B cell (primary cell): Measurements from ENCODE around the gene PCDH9. TPM values are rescaled to one million over a fixed set of nuclear protein-coding genes. Genes with fewer than 3 reads are reported as not detected.

ENCODE experiments used
- ATAC-seq: fragments of 200-7000 bp; cut with Tn5 transposase; one replicate; pipeline ENCODE4 v1.10.0; 2021; ENCODE audit warnings: low read depth, mild to moderate bottlenecking, moderate number of reproducible peaks, moderate library complexity
- CTCF ChIA-PET: fragments of 350-600 bp; sonication (Branson Sonifier 250); formaldehyde crosslinking; loops from one replicate; lab custom pipeline; 2021; ENCODE audit warnings: antibody characterized with exemption, inconsistent platforms; lab: Charles Lee
- POLR2A ChIA-PET: fragments of 350-600 bp; sonication (Branson Sonifier 250); formaldehyde crosslinking; loops from one replicate; lab custom pipeline; 2021; ENCODE audit warnings: antibody characterized with exemption; lab: Charles Lee
- DNase-seq: peaks from one replicate; pipeline ENCODE4 v3.0.0; 2013
- H2AFZ ChIP-seq: 2 replicates; pipeline ENCODE4 v1.6.1; 2012; ENCODE audit warnings: mild to moderate bottlenecking, low read depth, low read length; ENCODE audit not compliant: insufficient read depth, poor library complexity, severe bottlenecking
- H3K27ac ChIP-seq, 2 donors: 1 replicate in 1 of 2; 2 replicates in 1 of 2; pipeline ENCODE4 v1.5.1; 2012 to 2013; ENCODE audit warnings: low read length in 2 of 2, mild to moderate bottlenecking in 2 of 2, moderate library complexity in 1 of 2
- H3K27me3 ChIP-seq, 4 experiments: fragments of 200-600 bp in 1 of 4; sonication (generic) in 1 of 4; replicated peaks in 1 of 4; 1 replicate in 2 of 4; 2 replicates in 2 of 4; pipeline versions ENCODE4 v1.6.1 to v1.7.0; 2013 to 2016; ENCODE audit warnings: low read length in 3 of 4, mild to moderate bottlenecking in 2 of 4, mixed read lengths in 1 of 4, moderate library complexity in 1 of 4; ENCODE audit not compliant: insufficient read depth in 4 of 4, control insufficient read depth in 3 of 4; ENCODE audit errors: control extremely low read depth in 1 of 4
- H3K36me3 ChIP-seq, 2 experiments: replicated peaks in 1 of 2; 1 replicate in 1 of 2; 2 replicates in 1 of 2; pipeline versions ENCODE4 v1.6.1 to v1.7.1; 2013; ENCODE audit warnings: low read length in 1 of 2; ENCODE audit not compliant: insufficient read depth in 2 of 2, control insufficient read depth in 1 of 2; ENCODE audit errors: control extremely low read depth in 1 of 2, extremely low read depth in 1 of 2
- H3K4me1 ChIP-seq, 2 donors: fragments of 200-600 bp in 1 of 2; sonication (generic) in 1 of 2; 1 replicate in 1 of 2; 2 replicates in 1 of 2; pipeline versions ENCODE4 v1.5.1 to v1.6.1; 2013 to 2017; ENCODE audit warnings: low read length in 2 of 2; ENCODE audit not compliant: control insufficient read depth in 2 of 2, insufficient read depth in 2 of 2
- H3K4me2 ChIP-seq: replicated peaks from 2 replicates; pipeline ENCODE3; 2012; ENCODE audit warnings: mild to moderate bottlenecking, low read depth, low read length; ENCODE audit not compliant: poor library complexity, severe bottlenecking
- H3K4me3 ChIP-seq, 5 experiments: fragments of 200-600 bp in 1 of 5; sonication (generic) in 1 of 5; 1 replicate in 3 of 5; 2 replicates in 2 of 5; pipeline versions ENCODE4 v1.5.1 to v1.7.0; 2011 to 2016; ENCODE audit warnings: low read length in 4 of 5, mild to moderate bottlenecking in 4 of 5, low read depth in 2 of 5, control low read depth in 1 of 5, moderate library complexity in 1 of 5; ENCODE audit not compliant: insufficient read depth in 1 of 5; ENCODE audit errors: control extremely low read depth in 1 of 5, extremely low read depth in 1 of 5
- H3K79me2 ChIP-seq: fragments of 200-600 bp; sonication (generic); one replicate; pipeline ENCODE4 v1.6.0; 2016; ENCODE audit warnings: low read length; ENCODE audit not compliant: control insufficient read depth, insufficient read depth
- H3K9ac ChIP-seq: fragments of 200-600 bp; sonication (generic); 2 replicates; pipeline ENCODE4 v1.6.1; 2017; ENCODE audit warnings: mild to moderate bottlenecking, low read length, moderate library complexity
- H3K9me3 ChIP-seq, 3 donors: one replicate each; pipeline versions ENCODE4 v1.6.1 to v1.7.1; 2013; ENCODE audit warnings: low read length in 2 of 3; ENCODE audit not compliant: control insufficient read depth in 2 of 3, insufficient read depth in 1 of 3; ENCODE audit errors: control extremely low read depth in 1 of 3
- H4K20me1 ChIP-seq: 2 replicates; pipeline ENCODE4 v1.6.0; 2012; ENCODE audit warnings: mild to moderate bottlenecking, low read length; ENCODE audit not compliant: insufficient read depth, control insufficient read depth, poor library complexity, severe bottlenecking
- H3K27ac Mint-ChIP-seq: one replicate; pipeline ENCODE4 v1.8.0; 2021; ENCODE audit warnings: mixed read lengths
- H3K27me3 Mint-ChIP-seq: one replicate; pipeline ENCODE4 v1.8.0; 2021; ENCODE audit warnings: mixed read lengths
- H3K4me1 Mint-ChIP-seq: one replicate; pipeline ENCODE4 v1.8.0; 2021; ENCODE audit warnings: mixed read lengths
- H3K4me3 Mint-ChIP-seq: one replicate; pipeline ENCODE4 v1.8.0; 2021; ENCODE audit warnings: mixed read lengths
- H3K9me3 Mint-ChIP-seq: one replicate; pipeline ENCODE4 v1.8.0; 2022; ENCODE audit warnings: mixed read lengths; ENCODE audit not compliant: insufficient read depth
- CTCF ChIP-seq: fragments of 200-600 bp; IDR thresholded peaks from one replicate; pipeline ENCODE4 v1.8.0; 2022; ENCODE audit warnings: antibody characterized with exemption, mild to moderate bottlenecking
- EZH2 ChIP-seq: IDR thresholded peaks from 2 replicates; pipeline ENCODE4 v1.6.1; 2012; ENCODE audit warnings: borderline replicate concordance, low read depth, mild to moderate bottlenecking, moderate library complexity, low read length; ENCODE audit not compliant: insufficient read depth, poor library complexity, severe bottlenecking
- WGBS: methylation state at CpG from one replicate; pipeline ENCODE4 v1.1.5; 2013; ENCODE audit warnings: missing lambda C conversion rate; ENCODE audit not compliant: insufficient coverage; 5-methylcytosine and 5-hydroxymethylcytosine counted together
- intact Hi-C: fragments of 100-400 bp; cut with micrococcal nuclease; formaldehyde crosslinking; loops from one replicate; pipeline ENCODE4 v1.10.0; 2022
- polyA plus RNA-seq: library from polyadenylated mRNA; depleted of rRNA; stranded (reverse); fragments of >200 nt; gene quantifications from 2 replicates; pipeline ENCODE4 v1.2.3, GENCODE V29; 2012
- total RNA-seq, 2 donors: library from RNA; stranded (reverse); fragments of 120-200 nt in 1 of 2; gene quantifications; 1 replicate in 1 of 2; 2 replicates in 1 of 2; pipeline versions ENCODE4 v1.2.3 to v1.2.4, GENCODE V29; 2013 to 2022

PCDH9 gene
- total and polyA plus RNA-seq, 2 donors (not counting 1 experiment from before 2014, with no cell fraction given): 13.1 to 21.8 TPM

GRCh38 chr13:66528944-66529576 is 701.1 kb downstream of the PCDH9 start:
- no peaks in the 10 kb centered on the region for H3K36me3 ChIP-seq
- H3K4me1 ChIP-seq: no peaks in the 10 kb centered on the region
- intact Hi-C loops: no loop called here
- H2AFZ ChIP-seq: no peak overlapping the region
- H3K27me3 Mint-ChIP-seq: no peaks in the 10 kb centered on the region
- H3K9me3 ChIP-seq: no peaks in the 10 kb centered on the region
- H3K9me3 Mint-ChIP-seq: no peaks in the 10 kb centered on the region
- no peak overlapping the region for H3K27ac Mint-ChIP-seq
- H3K27ac ChIP-seq: no peak overlapping the region
- POLR2A ChIA-PET: no interaction called here
- no peak overlapping the region for H3K4me2 ChIP-seq
- no peak overlapping the region for H3K4me3 ChIP-seq
- TF ChIP-seq CTCF: no peak
- TF ChIP-seq EZH2: no peak
- no peaks in the 10 kb centered on the region for H3K27me3 ChIP-seq
- no peaks in the 10 kb centered on the region for H4K20me1 ChIP-seq
- ATAC-seq: no peak
- no peak overlapping the region for H3K9ac ChIP-seq
- no CpG with 5 or more reads among the region's 2 CpGs for WGBS
- H3K4me3 Mint-ChIP-seq: no peak overlapping the region
- CTCF ChIA-PET: no interaction called here
- no peaks in the 10 kb centered on the region for H3K79me2 ChIP-seq
- no peak for DNase-seq
- no peaks in the 10 kb centered on the region for H3K4me1 Mint-ChIP-seq

- Histone ChIP-seq H3K36me3 (no peaks in the 10 kb centered on the region), H3K27ac (no peak overlapping the region), H3K27me3 (no peaks in the 10 kb centered on the region), H3K79me2 (no peaks in the 10 kb centered on the region), H3K4me3 (no peak overlapping the region), H3K4me1 (no peaks in the 10 kb centered on the region), H3K9me3 (no peaks in the 10 kb centered on the region), H3K4me2 (no peak overlapping the region), H4K20me1 (no peaks in the 10 kb centered on the region), H3K9ac (no peak overlapping the region), H2AFZ (no peak overlapping the region)
- intact Hi-C loops: no loop called here
- H3K4me1 Mint-ChIP-seq: no peaks in the 10 kb centered on the region
- POLR2A ChIA-PET: no interaction called here
- H3K27ac Mint-ChIP-seq: no peak overlapping the region
- H3K4me3 Mint-ChIP-seq: no peak overlapping the region
- ATAC-seq: no peak
- 100% methylated on average over 4 of the region's 5 CpGs for WGBS
- CTCF ChIA-PET: no interaction called here
- no peak for DNase-seq
- H3K9me3 Mint-ChIP-seq: no peaks in the 10 kb centered on the region
- TF ChIP-seq CTCF (no peak), EZH2 (no peak)
- H3K27me3 Mint-ChIP-seq: no peaks in the 10 kb centered on the region
Measured at GRCh38 chr13:66528180-66528579, 702.0 kb downstream of the PCDH9 start.
